Panc1 (cell line): ENCODE results near the gene ASF1A. TPM values are rescaled to one million over a fixed set of nuclear protein-coding genes. Genes with fewer than 3 reads are reported as not detected.

Source experiments
- ATAC-seq: fragments of 200-7000 bp; cut with Tn5 transposase; 2 replicates; pipeline ENCODE4 v1.9.1; 2020; ENCODE audit warnings: mild to moderate bottlenecking, moderate library complexity
- BruUV-seq: library from RNA; stranded (reverse); fragments of 400-500 nt; replicated peaks from 2 replicates; lab custom pipeline; 2021; lab: Mats Ljungman, UMichigan
- CTCF ChIA-PET: fragments of 300-600 bp; sonication (Branson Sonifier 250); formaldehyde crosslinking; loops from one replicate; lab custom pipeline; 2022; ENCODE audit warnings: antibody characterized with exemption; lab: Charles Lee
- POLR2A ChIA-PET: fragments of 300-600 bp; sonication (Branson Sonifier 250); formaldehyde crosslinking; loops from one replicate; lab custom pipeline; 2022; ENCODE audit warnings: antibody characterized with exemption; lab: Charles Lee
- DNase-seq: peaks from one replicate; pipeline ENCODE4 v3.0.0-alpha.2; 2010; ENCODE audit warnings: low read depth, low spot score
- H3K27ac ChIP-seq: 2 replicates; pipeline ENCODE4 v1.5.1; 2011; ENCODE audit warnings: mild to moderate bottlenecking, low read length, inconsistent platforms
- H3K27me3 ChIP-seq: fragments of 200-500 bp; sonication (Bioruptor generic); 2 replicates; pipeline ENCODE4 v1.6.0; 2014; ENCODE audit warnings: low read length, inconsistent platforms; ENCODE audit not compliant: control insufficient read depth, insufficient read depth
- H3K36me3 ChIP-seq: fragments of 200-500 bp; sonication (Bioruptor generic); 2 replicates; pipeline ENCODE4 v1.5.1; 2014; ENCODE audit warnings: inconsistent platforms, mild to moderate bottlenecking, low read length, moderate library complexity; ENCODE audit not compliant: control insufficient read depth, insufficient read depth
- H3K4me1 ChIP-seq: 2 replicates; pipeline ENCODE4 v1.5.1; 2011; ENCODE audit warnings: inconsistent platforms, mild to moderate bottlenecking, low read length, moderate library complexity; ENCODE audit not compliant: control insufficient read depth, insufficient read depth
- H3K4me3 ChIP-seq, 2 experiments: 2 replicates each; pipeline ENCODE4 v1.5.1; 2011 to 2012; ENCODE audit warnings: low read depth in 2 of 2, low read length in 2 of 2, mild to moderate bottlenecking in 2 of 2, inconsistent platforms in 1 of 2, moderate library complexity in 1 of 2
- H3K9me3 ChIP-seq: fragments of 200-500 bp; sonication (Bioruptor generic); 2 replicates; pipeline ENCODE4 v1.5.1; 2014; ENCODE audit warnings: low read depth, mild to moderate bottlenecking, inconsistent platforms, low read length, moderate library complexity; ENCODE audit not compliant: control insufficient read depth, insufficient read depth
- POLR2AphosphoS5 ChIP-seq: IDR thresholded peaks from 2 replicates; pipeline ENCODE4 v1.6.1; 2012; ENCODE audit warnings: mild to moderate bottlenecking, low read depth, low read length, moderate library complexity
- REST ChIP-seq, 2 experiments: IDR thresholded peaks; 2 replicates each; pipeline ENCODE4 v1.6.1; 2011 to 2012; ENCODE audit warnings: low read depth in 2 of 2, control low read depth in 1 of 2, low read length in 1 of 2, mild to moderate bottlenecking in 1 of 2, moderate library complexity in 1 of 2; ENCODE audit not compliant: insufficient read depth in 1 of 2
- SIN3A ChIP-seq: IDR thresholded peaks from 2 replicates; pipeline ENCODE4 v1.6.1; 2012; ENCODE audit warnings: low read depth, mild to moderate bottlenecking, low read length, moderate library complexity, borderline replicate concordance; ENCODE audit not compliant: insufficient read depth
- TCF7L2 ChIP-seq: IDR thresholded peaks from 2 replicates; pipeline ENCODE4 v1.6.1; 2011; ENCODE audit warnings: mild to moderate bottlenecking, low read depth, low read length, inconsistent platforms
- in situ Hi-C: cut with HindIII; loops from 2 replicates; pipeline ENCODE4 v1.10.0; 2016; ENCODE audit warnings: low sequenced_read_pairs, low pct_unique_long_range_greater_than_20kb
- intact Hi-C: fragments of 100-400 bp; cut with micrococcal nuclease; formaldehyde crosslinking; loops from one replicate; pipeline ENCODE4 v1.10.0; 2022; ENCODE audit not compliant: unreplicated experiment
- total RNA-seq: library from RNA; stranded (reverse); gene quantifications from one replicate; pipeline ENCODE4 v1.2.1, GENCODE V29; 2021; ENCODE audit not compliant: unreplicated experiment
- TF ChIP-seq, protein P1 (sequence below): fragments of 450-650 bp; IDR thresholded peaks from 2 replicates; pipeline ENCODE4 v1.5.1; 2017; ENCODE audit warnings: mild to moderate bottlenecking

The ASF1A gene
- total RNA-seq, 1 experiment from 2014 or later = 28.5 TPM

GRCh38 chr6:118921084-118921483 lies 27.1 kb downstream of the ASF1A start:
- H3K36me3 ChIP-seq = peaks cover 39% of the 10 kb centered on the region
- intact Hi-C loops (no loop called here), in situ Hi-C loops (no loop called here)
- H3K4me1 ChIP-seq = no peaks in the 10 kb centered on the region
- ATAC-seq (no peak), DNase-seq (no peak)
- no peak overlapping the region for H3K27ac ChIP-seq
- TF ChIP-seq POLR2AphosphoS5 (no peak), REST (IDR thresholded peaks at IDR 0.05; ENCODE audit: insufficient read depth in 1 of 2, low read depth in 2 of 2, low read length in 1 of 2) (no peak), SIN3A (no peak), TCF7L2 (no peak)
- TF ChIP-seq, protein P1, sequence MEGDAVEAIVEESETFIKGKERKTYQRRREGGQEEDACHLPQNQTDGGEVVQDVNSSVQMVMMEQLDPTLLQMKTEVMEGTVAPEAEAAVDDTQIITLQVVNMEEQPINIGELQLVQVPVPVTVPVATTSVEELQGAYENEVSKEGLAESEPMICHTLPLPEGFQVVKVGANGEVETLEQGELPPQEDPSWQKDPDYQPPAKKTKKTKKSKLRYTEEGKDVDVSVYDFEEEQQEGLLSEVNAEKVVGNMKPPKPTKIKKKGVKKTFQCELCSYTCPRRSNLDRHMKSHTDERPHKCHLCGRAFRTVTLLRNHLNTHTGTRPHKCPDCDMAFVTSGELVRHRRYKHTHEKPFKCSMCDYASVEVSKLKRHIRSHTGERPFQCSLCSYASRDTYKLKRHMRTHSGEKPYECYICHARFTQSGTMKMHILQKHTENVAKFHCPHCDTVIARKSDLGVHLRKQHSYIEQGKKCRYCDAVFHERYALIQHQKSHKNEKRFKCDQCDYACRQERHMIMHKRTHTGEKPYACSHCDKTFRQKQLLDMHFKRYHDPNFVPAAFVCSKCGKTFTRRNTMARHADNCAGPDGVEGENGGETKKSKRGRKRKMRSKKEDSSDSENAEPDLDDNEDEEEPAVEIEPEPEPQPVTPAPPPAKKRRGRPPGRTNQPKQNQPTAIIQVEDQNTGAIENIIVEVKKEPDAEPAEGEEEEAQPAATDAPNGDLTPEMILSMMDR = no peak
- CTCF ChIA-PET = no interaction called here
- no peaks in the 10 kb centered on the region for H3K27me3 ChIP-seq
- H3K9me3 ChIP-seq = no peaks in the 10 kb centered on the region
- POLR2A ChIA-PET = no interaction called here
- no TSS peak for BruUV-seq
- H3K4me3 ChIP-seq = no peak overlapping the region

- DNase-seq (no peak), ATAC-seq (no peak)
- in situ Hi-C loops = no loop called here
- Histone ChIP-seq H3K9me3 (no peaks in the 10 kb centered on the region), H3K4me1 (no peaks in the 10 kb centered on the region), H3K36me3 (peaks cover 39% of the 10 kb centered on the region), H3K27me3 (no peaks in the 10 kb centered on the region), H3K4me3 (no peak overlapping the region), H3K27ac (no peak overlapping the region)
- no TSS peak for BruUV-seq
- intact Hi-C loops = no loop called here
- TF ChIP-seq, protein P1 = no peak
- CTCF ChIA-PET = no interaction called here
- POLR2A ChIA-PET = interaction anchor here (0.6 kb wide), 1 partner anchor 28 kb away, joined by 3 read pairs; no protein-coding TSS in a partner anchor
These were observed 29.1 kb downstream of the ASF1A start for GRCh38 chr6:118923035-118923434.
